NK-92 (cell line): ENCODE measurements around the gene LRFN4.

Source experiments
- DNase-seq: peaks from one replicate; lab custom pipeline; 2025; ENCODE audit not compliant: unreplicated experiment; lab: John Stamatoyannopoulos, UW

The LRFN4 gene

DNA sequence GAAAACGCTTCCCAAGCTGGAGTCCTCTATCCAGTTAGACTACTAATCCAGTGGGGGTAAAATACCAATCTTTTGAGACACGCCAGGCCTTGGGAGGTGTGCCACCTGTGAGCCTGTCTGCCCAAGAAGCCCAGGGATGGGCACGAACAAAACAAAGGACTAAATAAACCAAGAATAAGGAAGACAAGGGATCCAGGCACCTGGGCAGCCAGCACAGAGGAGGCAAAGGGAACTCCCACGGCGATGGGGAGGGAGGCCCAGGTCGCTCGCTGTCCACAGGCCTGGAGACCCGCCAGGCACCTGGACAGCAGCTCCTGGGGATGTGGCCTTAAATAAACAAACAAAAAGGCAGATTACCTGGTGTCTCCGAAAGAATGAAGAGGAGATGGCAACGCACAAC, 31.4 kb downstream of the LRFN4 start:
- DNase-seq: no peak

GRCh38 chr11:66889960-66890359, 33.1 kb downstream of the LRFN4 start:
- DNase-seq: no peak

GRCh38 chr11:66891851-66892660, 35.2 kb downstream of the LRFN4 start:
- no peak for DNase-seq

DNA sequence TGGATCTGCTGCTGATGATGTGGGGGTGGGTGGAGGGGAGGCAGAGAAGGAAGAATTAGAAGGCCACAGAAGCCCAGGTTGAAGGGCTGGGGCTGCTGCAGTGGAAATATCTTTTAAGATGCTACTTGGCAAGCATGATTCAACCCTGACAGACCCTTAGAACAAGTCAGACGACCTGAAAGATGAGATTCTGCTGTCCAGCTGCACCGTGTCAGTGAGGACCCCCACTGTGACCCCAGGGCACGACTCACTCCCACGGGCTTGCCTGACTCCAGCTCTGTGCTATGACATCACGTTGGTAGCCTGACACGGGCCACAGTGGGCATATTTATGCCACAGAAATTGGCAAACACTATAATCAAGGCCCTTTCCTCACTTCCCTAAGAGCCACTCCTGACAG, 36.0 kb downstream of the LRFN4 start:
- no peak for DNase-seq

- no peak for DNase-seq
Measured at GRCh38 chr11:66894141-66894540, 37.3 kb downstream of the LRFN4 start.

DNA sequence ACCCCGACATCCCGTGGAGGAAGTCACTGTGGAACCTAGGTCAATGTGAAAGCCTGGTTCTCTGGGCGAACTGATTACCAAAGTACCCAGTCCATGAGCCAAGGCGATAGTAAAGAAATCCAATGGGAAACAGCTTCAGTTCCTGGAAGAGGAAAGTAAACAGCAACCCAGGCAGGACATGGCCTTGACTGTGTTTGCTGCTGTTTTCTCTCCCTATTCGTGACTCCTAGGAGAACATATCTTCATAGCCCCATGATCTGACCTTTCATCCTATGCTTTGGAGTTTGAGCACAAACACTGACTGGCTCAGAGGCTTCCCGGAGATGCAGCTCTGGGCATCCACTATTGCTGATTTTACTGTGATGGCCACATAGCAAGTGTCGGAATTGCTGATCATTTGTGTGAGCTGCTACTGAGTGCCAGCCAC, 45.1 kb downstream of the LRFN4 start:
- no peak for DNase-seq

DNA sequence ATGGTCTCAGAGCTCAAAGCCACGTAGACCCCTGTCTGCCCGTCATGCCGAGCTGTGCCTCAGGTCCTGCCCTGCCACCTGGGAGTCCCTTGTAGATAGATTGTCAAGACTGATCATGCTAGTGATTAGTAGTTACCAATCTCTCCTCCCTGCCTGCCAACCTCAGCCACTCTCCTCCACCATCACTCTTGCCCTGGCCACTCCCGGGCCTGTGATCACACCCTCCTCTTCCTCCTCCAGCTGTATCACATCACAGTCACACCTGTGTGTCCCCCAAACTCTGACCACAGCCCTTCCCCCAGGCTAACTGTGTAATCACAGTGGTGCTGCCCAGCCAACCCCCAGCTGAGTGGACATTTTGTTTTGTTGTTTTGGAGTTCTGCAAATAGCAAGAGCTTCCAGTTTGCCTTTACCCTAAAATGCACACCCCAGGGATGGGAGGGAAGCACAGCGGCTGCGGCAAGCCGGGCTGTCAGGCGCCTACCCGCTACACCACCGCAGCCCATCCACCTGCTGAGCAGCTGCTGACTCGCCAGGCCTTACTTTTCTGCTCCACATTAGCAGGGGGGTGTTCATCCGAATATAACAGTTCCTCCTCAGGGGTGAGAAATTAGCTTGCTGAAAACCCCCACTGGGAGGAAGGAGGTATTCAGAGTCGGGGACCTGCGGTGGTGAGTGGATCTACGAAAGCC, 45.8 kb downstream of the LRFN4 start:
- DNase-seq: no peak

DNA sequence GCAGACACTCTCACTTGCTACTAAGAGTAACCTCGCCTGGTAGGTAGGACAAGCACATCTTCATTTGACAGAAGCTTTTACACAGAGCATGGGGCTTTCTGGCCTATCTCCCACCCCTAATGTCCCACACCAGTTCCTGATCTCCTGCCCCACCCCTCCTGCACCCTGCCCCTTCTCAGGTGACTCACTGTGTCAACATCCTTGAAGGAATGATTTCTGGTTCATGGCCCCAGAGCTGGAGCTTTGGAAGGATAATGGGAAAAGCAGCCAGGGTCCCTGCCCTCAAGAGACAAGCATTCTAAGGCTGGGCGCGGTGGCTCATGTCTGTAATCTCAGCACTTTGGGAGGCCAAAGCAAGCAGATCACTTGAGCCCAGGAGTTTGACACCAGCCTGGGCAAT, 47.2 kb downstream of the LRFN4 start:
- DNase-seq: no peak

GRCh38 chr11:66904561-66904960, 47.7 kb downstream of the LRFN4 start:
- no peak for DNase-seq

- no peak for DNase-seq
Measured at GRCh38 chr11:66904981-66905521, 48.2 kb downstream of the LRFN4 start.

DNA sequence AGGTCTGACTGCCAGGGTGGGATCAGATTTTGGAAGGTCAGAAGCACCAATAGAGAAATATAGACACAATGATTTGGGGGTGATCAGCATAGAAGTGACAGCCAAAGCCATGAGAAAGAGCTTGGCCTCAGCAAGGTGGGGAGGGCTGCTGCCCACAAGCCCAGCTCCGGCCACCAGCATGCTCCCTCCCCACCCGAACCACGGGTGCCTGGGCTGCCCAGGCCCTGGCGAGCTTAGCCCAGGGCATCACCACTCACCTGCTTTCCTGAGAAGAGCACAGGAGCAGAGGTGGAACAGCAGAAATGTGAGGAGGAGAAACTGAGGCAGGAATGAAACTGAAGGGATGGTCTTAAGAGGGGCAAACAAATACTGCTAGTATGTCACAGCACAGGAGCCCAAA, 48.8 kb downstream of the LRFN4 start:
- DNase-seq: no peak

GRCh38 chr11:66906061-66906733, 49.3 kb downstream of the LRFN4 start:
- DNase-seq: no peak

DNA sequence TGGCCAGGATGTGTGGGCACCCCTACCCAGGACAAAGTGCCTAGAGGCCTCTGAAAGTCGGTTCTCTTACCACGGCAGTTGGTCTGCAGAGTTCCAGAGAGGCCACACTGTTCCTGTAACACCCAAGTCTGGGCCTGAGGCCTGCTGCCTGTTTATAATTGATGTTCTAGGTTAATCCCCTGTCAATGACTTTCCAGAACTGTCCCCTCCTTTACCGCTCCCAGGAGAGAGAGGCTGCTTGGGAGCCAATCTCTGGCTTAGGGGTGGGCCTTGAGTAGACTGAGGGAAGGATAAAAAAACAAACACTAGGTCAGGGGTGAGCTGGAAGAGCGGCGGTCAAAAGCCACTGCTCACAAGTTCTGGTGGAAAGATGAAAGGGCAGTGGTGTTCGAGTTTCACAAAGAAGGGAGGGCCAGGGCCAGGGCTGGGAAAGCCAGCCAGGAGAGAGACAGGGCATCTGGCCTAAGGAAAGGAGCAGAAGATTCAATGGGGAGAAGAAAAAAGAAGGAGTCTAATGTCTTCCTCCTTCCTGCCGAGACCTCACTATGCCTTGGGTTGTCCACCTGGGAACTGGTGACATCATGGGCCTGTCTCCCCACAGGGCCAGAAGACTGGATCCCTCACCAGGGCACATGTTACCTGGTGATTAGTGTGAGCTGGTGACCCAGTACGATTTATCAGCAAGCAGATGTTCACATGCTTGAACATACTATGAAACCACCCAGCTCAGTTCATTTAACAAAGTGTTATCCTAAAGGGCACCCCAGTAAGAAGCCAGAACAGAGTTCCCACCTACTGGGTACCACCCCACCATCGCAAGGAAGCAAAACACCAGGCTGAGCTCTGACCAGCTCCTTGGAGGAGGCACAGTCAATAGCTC, 51.1 kb downstream of the LRFN4 start:
- no peak for DNase-seq

DNA sequence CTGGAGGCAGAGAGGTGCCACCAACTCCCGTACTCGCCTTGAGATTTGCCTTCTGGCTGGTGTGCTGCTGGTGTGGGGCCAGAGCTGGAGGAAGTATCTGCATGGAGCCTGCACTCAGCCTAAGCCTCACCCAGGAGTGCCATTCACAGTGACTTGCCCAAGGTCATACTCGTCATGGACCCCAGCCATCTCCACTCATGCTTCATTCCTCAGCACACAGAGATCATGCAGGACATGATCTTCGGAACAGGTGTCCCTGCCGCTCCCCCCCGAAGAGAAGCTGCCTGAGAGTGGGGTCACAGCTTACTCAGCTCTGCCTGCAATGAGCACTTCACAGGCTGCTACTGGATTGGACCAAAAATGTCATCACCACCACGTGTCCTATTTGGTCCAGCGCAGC, 52.3 kb downstream of the LRFN4 start:
- DNase-seq: no peak

- no peak for DNase-seq
Measured at GRCh38 chr11:66910016-66910415, 53.2 kb downstream of the LRFN4 start.
